Stimulated activated CD4-positive, alpha-beta T cell treated with anti-CD3 and anti-CD28 coated beads, Interleukin-15, amount 100 ng/mL, for 48 hours (primary cell): ENCODE data around the gene TEP1.

ENCODE experiments used
- DNase-seq, 2 donors: peaks; one replicate each; pipeline ENCODE4 v3.0.0-alpha.2; 2020; ENCODE audit warnings: low read depth in 2 of 2

TEP1 gene

DNA sequence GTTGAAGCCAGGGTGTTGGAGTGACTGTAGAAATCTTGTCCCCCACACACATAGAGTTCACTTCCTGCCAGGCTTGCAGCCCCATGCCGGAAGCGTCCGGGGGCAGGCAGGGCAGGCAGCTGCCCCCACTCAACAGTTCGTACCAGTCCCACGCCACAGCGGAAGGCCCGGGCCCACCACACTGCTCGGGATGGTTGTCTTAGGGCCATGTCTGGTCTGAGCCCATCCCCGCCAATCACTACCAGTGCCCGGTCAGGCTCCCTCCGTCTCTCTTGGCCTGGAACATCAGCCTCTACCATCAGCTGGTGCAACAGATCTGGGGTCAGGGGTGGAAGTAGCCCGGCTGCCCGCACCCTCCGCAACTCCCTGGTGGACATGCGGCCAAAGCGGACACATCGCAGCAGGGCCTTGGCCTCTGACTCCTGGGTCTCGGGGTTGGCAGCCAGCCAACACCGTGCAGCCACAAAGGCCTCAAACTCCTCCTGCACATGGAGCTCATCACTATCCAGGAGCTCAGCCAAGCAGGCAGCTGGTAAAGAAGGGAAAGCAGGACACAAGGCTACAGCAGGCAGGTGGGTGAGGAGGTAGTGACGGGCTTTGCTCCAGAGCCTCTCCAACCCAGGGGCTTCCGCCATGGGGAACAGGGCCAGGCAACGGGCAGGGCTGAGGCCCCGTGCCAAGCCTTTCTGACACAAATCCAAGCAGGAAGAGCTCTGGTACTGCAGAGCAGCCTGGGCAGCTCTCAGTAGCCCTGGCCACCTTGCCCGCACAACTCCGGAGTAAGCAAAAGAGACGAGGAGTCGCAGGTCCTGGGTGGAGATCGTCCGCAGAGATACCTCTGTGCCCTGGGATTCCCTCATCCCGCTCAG is 16.7 kb upstream of the TEP1 start:
- no peak for DNase-seq

DNA sequence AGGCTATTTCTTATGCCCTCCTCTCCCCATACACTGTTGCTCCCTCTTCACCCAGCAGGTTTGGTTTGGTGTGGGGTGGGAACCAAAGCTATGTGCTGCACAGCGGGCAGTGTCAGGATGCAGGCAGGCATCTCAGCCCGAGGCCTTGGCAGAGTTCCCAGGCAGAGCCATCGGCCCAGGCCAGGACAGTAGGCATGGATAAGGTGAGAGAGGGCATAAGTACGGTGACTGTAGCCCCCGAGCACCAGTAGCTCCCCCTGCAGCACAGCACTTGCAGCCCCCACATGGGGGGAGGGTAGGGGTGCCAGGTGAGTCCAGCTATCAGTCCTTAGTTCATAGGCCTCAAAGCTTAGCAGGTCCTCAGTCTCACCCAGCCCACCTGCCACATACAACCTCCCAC is 15.5 kb upstream of the TEP1 start:
- no peak for DNase-seq

DNA sequence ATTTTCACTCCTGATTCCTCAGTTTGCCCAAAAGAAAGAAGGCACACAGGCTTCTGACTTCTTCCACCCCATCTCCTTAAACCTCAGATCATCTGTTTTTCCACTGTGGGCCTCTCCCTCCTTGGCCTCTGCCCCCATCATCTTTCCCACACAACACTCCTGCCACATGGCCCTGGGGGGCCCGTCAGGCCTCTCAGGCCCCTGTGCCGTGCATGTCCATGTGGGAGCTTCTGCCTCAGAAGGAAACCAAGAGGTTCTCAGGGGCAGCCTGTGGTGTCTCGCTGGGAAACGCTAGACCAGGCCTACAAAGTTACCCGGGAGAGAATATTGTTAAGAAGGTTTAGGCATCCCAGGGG is 14.7 kb upstream of the TEP1 start:
- DNase-seq: no peak

DNA sequence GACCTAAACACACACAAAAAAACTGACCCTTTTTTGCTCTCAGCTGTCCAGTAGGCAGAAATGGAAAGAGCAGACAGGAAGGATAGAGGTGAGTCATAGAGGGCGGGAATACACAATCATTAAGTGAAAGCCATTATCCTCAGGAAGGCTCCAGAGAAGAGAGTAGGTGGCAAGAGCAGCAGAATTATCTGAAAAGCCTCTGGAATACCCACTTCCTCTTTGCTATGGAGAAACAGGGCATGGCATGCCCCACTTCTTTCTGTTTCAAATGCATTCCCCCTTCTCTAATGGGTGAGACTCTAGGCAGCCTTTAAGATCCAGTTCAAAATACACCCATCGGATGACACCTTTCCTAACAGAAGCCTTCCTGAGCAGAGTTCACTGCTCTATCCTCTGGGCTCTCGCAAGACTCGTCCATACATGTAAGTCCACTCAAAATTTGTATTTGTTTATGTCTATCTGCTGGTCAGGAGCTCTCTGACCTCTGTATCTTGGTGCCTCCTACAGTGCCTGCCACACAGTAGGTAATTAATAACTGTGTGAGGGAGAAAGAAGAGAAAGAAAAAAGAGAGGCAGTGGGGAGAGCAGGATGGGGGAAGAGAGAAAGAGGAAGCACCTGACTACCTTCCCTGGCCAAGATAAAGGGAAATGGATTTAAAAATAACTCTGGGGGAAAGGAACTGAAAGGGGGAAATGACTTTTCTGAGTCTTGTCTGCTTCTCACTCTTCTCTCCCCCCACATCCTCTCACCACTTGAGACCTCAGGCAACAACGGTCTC is 14.1 kb upstream of the TEP1 start:
- DNase-seq: no peak

DNA sequence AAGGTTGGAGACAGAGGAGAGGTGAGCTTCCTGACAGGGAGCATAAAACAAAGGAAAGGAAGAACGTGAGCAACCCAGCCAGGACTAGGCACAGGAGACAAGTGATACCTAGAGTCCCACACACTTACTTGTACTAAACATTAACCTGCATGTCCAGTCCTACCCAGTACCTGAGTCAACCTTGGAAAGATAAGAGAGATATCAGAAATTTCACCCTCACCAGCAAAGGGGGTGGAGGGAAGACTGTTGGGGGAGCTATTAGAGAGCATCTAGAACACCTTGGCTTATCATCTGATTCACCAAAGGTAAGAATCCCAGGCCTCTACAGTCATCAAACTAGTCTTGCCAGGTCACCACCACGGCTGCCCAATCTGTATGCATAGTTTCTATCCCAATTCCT is 11.6 kb upstream of the TEP1 start:
- DNase-seq: no peak

DNA sequence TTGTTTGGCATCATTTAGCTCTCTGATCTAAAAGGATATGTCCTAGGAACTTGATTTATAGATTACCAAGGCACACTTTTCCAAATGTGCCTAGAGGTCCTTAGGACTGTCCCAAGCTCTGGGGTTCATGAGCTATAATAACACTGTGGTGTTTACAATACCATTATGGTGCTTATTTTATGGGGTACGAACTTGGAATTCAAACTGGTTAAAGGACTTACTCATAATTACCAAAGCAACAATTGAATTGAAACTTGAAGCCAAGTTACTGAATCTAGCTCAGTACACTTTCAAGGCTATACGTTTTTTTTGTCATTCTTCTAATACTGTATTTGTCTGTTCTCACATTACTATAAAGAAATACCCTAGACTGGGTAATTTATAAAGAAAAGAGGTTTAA is 9.6 kb upstream of the TEP1 start:
- no peak for DNase-seq

DNA sequence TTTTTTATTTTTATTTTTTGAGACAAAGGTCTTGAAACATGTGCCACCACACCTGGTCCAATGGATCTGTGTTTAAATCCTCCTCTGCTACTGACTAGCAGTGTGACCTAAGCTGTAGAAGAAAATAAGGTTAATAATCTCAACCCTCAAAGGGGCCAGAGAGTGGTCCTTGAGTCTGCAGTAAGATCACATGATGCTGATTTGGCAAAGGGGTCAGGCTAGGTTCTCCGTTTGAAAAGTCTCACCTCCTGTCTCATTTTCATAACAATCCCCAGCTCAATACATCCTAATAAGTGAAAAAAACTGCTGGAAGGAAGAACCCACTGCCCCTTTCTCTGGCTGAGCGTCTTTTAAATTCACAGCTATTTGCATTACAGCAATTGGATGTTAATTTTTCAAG is 8.0 kb upstream of the TEP1 start:
- DNase-seq: no peak

DNA sequence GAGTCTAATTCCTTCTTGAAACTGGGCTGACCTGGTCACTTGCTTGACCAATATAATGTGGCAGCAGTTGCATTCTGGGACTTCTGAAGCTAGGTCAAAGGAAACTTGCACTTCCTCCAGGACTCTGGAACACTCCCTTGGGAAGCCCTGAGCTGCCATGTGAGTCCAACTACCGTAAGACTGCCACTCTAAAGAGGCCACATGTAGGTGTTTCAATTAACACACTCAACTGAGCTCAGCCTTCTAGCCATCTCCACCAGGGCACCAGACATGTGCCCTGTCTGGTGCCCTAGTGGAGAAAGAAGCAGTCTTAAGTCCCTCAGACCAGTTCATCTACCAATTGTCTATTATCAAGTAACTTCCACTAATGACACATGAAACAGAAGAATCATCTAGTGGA is 6.1 kb upstream of the TEP1 start:
- no peak for DNase-seq

DNA sequence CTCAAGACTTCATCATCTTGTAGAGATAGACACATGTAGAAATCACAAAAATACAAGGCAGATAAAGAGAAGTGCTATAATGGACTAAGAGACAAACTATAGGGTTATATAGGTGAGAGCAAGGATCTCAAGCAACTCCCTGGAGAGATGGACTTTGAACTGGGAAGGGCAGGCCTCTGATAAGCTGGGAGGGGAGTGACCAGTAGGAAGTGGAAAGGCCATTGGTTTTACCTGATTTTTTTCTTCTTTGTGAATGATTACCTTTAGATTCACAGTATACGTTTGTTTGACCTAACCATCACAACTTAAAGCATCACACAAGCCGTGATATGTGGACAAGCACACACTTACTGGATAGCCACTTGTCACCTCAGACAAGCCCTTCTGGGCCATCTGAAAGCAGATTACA is 5.2 kb upstream of the TEP1 start:
- DNase-seq: no peak

DNA sequence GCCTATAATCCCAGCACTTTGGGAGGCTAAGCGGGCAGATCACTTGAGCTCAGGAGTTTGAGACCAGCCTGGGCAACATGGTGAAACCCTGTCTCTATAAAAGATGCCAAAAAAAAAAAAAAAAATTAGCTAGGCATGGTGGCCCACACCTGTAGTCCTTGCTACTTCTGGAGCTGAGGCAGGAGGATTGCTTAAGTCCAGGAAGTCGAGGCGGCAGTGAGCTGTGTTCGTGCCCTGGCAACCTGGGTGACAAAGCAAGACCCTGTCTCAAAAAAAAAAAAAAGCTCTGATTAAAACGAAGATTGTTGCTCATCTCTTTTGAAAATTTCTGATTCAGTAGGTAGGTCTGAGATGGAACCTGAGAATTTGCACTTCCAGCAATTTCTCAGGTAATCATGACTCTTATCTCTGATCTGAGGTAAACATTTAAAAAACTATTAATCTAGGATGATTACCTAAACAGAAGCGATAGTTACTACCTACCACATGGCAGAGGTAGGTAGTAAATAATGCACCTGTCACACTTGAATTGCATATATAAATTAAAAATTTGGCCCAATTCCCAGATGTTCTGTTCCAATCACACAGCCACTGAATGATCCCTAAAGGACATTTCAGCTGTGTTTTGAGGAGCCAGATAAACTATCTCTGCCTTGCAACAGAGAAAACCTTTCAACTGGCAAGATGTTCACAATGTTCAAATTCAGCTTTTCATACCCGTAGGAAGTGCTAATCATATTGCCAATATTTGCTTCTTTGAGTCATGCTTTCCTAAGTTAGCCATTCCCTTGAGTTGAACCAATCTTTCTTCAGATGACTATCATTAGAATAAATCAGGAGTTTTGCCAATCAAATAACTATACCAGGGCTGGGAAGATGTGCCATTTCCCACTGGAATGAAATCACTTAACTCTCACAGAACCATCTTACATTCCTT is 4.2 kb upstream of the TEP1 start:
- no peak for DNase-seq

DNA sequence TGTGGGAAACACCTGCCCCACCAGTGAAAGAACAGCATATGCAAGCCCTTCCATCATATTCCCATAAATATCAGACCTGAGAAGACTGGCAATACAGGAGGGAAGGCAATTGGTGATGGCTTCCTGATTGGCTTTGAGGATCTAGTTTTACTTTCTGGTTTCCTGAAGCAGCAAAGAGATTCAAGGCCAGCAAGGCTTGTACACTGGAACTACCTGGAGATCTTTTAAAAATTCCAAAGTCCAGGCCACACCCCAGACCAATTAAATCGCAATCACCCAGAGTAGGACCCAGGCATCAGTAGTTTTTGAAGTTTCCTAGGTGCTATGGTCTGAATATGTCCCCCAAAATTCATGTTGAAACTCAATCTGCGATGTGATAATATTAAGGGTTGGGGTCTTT is 2.9 kb upstream of the TEP1 start:
- no peak for DNase-seq

DNA sequence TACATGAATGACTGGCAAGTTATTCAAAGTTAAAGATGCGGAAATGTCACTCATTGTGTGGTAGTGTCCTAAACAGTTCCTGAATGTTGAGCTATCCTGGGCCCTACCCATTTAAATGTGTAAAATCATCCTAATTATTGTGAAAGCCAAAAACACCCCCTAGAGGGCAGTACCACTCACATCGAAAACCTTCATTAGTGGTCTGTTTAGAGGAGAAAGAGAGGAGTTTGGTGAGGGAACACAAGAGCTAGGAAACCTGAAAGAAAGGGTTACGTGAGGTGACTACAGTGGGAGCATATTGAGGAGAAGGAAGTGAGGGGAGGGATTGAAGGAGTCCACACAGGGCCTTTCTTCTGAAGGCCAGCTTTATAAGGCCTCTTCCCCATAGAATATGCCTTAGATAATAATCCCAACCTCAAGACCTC is 2.5 kb upstream of the TEP1 start:
- DNase-seq: peak in 1 of 2 donors; percentile 31

DNA sequence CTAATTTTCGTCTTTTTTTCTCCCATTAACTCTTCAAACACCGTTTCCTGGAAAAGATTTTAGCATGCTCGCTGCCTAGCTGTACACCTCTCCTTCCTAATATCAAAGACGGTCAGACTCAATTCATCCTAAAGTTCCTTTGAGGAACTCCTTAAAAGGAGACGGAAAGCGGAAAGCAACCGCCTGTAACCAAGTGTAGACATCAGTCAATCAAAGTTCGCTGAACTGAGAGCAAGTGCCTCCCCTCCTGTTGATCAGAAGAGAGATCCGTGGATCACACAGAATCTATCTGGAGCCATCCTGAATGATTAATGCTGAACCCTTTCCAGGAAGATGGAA is 412 bp upstream of the TEP1 start:
- DNase-seq: no peak

DNA sequence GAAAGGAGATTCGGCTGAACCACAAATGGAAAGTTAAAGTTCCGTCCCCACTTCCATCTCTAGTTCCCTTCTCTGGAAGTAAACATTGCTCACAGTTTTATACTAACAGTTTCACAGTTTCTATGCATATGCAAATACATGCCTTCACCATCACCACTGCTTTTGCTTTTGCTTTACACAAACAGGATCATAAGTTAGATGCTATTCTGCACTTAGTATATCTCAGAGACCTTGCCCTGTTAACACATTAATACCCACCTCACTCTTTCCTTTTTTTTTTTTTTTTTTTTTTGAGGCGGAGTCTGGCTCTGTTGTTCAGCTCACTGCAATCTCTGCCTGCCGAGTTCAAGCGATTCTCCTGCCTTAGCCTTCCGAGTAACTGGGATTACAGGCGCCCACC is 890 bp downstream of the TEP1 start:
- DNase-seq: no peak

DNA sequence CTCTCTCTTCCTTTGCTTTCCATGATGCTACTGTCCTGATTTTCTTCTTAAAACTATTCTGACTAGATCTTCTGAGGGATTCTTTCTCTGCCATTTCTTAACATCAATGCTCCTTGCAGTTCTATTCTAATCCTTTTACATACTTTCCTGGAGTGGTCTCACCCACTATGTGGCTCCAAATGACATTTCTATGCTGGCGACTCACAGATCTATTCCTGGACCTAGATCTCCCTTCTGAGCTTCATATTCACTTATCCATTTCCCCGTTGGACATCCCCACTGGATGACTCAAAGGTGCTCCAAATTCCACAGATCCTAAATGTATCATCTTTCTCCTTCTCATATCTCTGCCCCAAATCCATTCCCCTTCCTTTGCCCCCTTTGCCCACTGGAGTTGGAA is 4.1 kb downstream of the TEP1 start:
- DNase-seq: no peak

DNA sequence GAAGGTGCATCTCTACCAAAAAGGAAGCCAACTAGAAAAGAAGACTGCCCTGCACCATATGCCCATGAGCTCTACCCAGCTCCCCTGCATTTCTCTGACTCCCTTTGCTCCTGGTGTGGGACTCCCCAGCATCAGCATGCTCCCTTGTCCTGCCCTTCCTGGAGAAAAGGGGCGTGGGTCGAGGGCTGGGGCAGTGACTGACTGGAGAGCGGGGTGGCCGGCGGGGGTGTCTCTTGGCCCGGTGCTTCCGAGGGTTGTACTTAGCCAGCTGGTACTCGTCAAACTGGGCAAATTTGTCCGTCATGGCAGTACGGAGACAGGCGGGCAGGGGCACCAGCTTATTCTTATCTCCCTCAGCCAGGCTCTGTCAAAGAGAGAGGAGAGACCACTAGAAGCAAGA is 9.8 kb downstream of the TEP1 start:
- DNase-seq: no peak

DNA sequence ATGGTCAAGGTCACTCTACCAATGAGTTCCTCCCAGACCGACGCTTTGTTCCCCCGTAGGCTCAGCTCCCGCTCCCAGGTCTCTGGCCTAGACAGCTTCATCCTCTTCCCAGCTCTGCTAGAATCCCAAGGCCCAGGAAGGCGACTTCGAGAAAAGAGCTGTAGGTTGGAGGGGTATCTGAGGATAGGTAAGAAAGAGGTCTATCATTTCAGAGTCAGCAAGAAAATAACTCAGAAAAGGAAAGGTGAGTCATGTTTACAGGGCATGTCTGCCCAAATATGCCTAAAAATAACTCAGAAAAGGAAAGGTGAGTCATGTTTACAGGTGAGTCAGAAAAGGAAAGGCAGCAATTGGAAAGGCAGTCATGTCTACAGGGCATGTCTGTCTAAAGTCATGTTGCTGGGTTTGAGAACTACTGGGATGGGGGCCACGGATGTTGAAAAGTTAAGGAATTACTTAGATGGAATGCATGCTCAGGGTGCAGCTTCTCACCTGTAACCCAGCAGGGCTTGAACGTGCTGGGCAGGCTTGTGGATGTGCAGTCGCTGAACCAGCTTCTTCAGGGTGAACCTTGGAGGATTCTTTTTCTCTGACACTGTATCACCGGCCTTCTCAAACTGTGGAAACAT is 12.2 kb downstream of the TEP1 start:
- no peak for DNase-seq

DNA sequence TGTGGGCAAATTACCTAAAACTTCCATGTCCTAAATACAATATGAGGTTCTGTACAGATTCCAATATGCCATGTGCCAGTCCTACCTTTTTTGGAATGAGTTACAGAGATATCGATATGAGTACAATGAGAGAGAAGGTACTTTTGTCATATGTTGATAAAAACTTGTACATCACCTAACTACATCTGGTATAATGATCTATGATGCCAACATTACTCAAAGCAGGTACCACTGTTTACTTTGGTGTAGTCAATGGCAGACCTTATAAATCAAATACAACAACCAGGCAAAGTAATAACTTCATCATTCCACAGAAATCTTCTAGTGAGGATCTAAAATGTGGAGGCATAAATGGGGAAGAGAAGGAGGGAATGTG is 12.7 kb downstream of the TEP1 start:
- DNase-seq: no peak

DNA sequence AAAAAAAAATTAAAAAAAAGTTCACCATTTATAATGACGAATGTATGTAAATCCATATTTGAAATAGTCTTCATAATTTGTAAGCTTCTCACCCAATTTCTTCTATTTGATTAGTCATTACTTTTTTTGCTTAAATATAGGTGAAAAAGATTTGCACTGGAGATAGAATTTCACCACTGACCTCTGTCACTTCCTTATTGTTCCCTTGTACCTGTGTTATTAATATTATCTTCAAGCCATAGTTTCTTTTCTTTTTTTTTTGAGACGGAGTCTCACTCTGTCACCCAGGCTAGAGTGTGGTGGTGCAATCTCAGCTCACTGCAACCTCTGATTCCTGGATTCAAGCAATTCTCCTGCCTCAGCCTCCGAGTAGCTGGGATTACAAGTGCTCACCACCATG is 15.8 kb downstream of the TEP1 start:
- no peak for DNase-seq

DNA sequence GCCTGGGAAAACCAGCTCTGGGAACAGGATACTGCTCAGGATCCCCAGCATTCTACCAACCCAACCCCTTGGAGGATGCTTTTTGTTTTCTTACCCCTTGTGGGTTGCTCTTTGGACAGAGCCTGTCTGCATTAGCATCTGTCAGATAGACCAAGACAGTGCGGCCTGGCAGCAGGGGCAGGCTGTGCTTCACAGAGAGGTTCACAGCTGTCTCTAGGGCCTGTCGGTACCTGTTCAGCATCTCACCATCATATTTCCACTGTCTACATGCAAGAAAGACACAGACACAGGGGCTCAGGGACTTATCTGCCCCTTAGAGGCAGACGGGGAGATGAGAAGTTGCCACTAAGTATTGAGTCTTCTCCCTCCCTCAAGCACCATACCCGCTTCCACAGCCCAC is 21.8 kb downstream of the TEP1 start:
- no peak for DNase-seq

DNA sequence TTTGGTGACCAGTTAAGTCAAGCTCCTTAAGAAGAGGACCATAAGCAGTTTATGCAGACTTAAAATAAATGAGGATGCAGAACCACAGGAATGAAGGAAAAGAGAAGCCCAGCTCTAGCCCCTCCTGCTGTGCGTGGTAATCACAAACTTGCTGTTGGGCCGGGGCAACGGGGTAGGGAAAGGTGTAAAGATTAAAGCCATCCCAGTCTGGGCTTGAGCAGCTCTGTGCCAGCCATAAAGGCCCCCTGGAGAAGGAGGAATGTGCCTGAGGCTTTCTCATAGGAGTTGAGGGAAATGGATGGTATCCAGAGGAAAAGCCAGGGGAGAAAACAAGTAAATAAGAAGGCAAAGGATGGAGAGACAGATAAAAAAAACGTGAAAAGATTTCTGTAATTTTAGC is 25.1 kb downstream of the TEP1 start:
- no peak for DNase-seq

DNA sequence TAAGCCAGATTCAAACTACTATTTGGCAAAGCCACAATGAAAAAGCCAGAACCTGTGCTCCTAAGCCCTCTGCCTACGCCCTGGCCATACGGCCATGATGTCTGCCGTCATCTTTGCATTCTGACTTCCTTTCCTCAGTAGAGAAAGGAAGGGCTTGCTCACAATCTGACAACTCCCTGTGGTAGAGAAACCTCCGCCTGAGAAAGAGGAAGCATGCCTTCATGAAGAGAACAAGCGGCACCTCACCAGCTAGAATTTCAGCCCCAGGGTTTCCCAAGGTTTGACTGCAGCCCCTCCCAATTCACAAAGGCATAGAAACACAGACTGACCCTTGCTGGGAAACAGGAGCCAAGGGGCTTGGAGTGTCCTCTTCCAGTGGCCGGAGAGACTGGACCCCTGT is 25.7 kb downstream of the TEP1 start:
- no peak for DNase-seq
